DND-41 (cell line): Measurements from ENCODE around the gene TMEM45B.

Source experiments
- CTCF ChIP-seq: IDR thresholded peaks from 2 replicates; pipeline ENCODE4 v1.5.1; 2012; ENCODE audit warnings: borderline replicate concordance, low read length, moderate library complexity, mild to moderate bottlenecking; ENCODE audit not compliant: poor library complexity, severe bottlenecking; ENCODE audit errors: extremely low read depth
- EZH2 ChIP-seq: IDR thresholded peaks from 3 replicates; pipeline ENCODE4 v1.6.1; 2012; ENCODE audit warnings: borderline replicate concordance, low read depth, mild to moderate bottlenecking, moderate library complexity, low read length, inconsistent platforms; ENCODE audit not compliant: severe bottlenecking

GRCh38 chr11:129817534-129818051, 1.9 kb downstream of the TMEM45B start:
- TF ChIP-seq CTCF (no peak), EZH2 (no peak)
